Right lobe of liver (tissue), 4 donors: ENCODE data around the gene GSTP1.

ENCODE experiments used
- CTCF ChIP-seq, 4 donors: fragments of 200-600 bp in 3 of 4; fragments of 450-650 bp in 1 of 4; IDR thresholded peaks; one replicate each; pipeline versions ENCODE4 v1.5.1 to v1.8.0; 2016 to 2022; ENCODE audit warnings: antibody characterized with exemption in 4 of 4, mild to moderate bottlenecking in 2 of 4
- POLR2A ChIP-seq: fragments of 450-650 bp; IDR thresholded peaks from one replicate; pipeline ENCODE4 v1.6.1; 2017; ENCODE audit warnings: antibody characterized with exemption, mild to moderate bottlenecking
- donor health status: DM: no; HTN: no; CAD: no.
- donor health status: DM: no; HTN: no; CAD: no.
- donor health status: DM: no; HTN: yes; CAD: no.

- no peak for TF ChIP-seq CTCF (IDR thresholded peaks at IDR 0.05)
- no peak for TF ChIP-seq POLR2A
Measured at GRCh38 chr11:67627441-67627811, 43.8 kb downstream of the GSTP1 start.
